Calu3 (cell line): ENCODE results near the gene EXOC6B. TPM values are rescaled to one million over a fixed set of nuclear protein-coding genes. Genes with fewer than 3 reads are reported as not detected.

Experiments
- BruUV-seq: library from RNA; stranded (reverse); fragments of 400-500 nt; replicated peaks from 2 replicates; lab custom pipeline; 2021; lab: Mats Ljungman, UMichigan
- CTCF ChIA-PET: fragments of 300-600 bp; sonication (Branson Sonifier 250); formaldehyde crosslinking; loops from one replicate; lab custom pipeline; 2022; ENCODE audit warnings: antibody characterized with exemption; lab: Charles Lee
- DNase-seq: peaks from one replicate; pipeline ENCODE4 v3.0.0; 2022
- H3K27ac Mint-ChIP-seq: one replicate; pipeline ENCODE4 v1.8.0; 2022; ENCODE audit warnings: mixed read lengths; ENCODE audit not compliant: unreplicated experiment
- H3K27me3 Mint-ChIP-seq: one replicate; pipeline ENCODE4 v1.8.0; 2022; ENCODE audit warnings: mixed read lengths; ENCODE audit not compliant: unreplicated experiment
- H3K36me3 Mint-ChIP-seq: one replicate; pipeline ENCODE4 v1.8.0; 2022; ENCODE audit warnings: mild to moderate bottlenecking, moderate library complexity, mixed read lengths; ENCODE audit not compliant: insufficient read depth, unreplicated experiment
- H3K4me1 Mint-ChIP-seq: one replicate; pipeline ENCODE4 v1.8.0; 2022; ENCODE audit warnings: mild to moderate bottlenecking, low read depth, mixed read lengths; ENCODE audit not compliant: unreplicated experiment
- H3K4me3 Mint-ChIP-seq: one replicate; pipeline ENCODE4 v1.8.0; 2022; ENCODE audit warnings: mild to moderate bottlenecking, low read depth, moderate library complexity, mixed read lengths; ENCODE audit not compliant: unreplicated experiment
- H3K9me3 Mint-ChIP-seq: one replicate; pipeline ENCODE4 v1.8.0; 2022; ENCODE audit warnings: low read depth, mixed read lengths; ENCODE audit not compliant: unreplicated experiment
- intact Hi-C: fragments of 100-400 bp; cut with micrococcal nuclease; formaldehyde crosslinking; loops from one replicate; pipeline ENCODE4 v1.10.0; 2022; ENCODE audit not compliant: unreplicated experiment
- total RNA-seq: library from RNA; stranded (reverse); gene quantifications from 2 replicates; pipeline ENCODE4 v1.2.3, GENCODE V29; 2022
- TF ChIP-seq, protein P1 (sequence below): fragments of 200-600 bp; IDR thresholded peaks from one replicate; pipeline ENCODE4 v1.8.0; 2022; ENCODE audit warnings: antibody characterized with exemption; ENCODE audit not compliant: unreplicated experiment

The EXOC6B gene
- total RNA-seq, 1 experiment from 2014 or later = 26.6 TPM

DNA sequence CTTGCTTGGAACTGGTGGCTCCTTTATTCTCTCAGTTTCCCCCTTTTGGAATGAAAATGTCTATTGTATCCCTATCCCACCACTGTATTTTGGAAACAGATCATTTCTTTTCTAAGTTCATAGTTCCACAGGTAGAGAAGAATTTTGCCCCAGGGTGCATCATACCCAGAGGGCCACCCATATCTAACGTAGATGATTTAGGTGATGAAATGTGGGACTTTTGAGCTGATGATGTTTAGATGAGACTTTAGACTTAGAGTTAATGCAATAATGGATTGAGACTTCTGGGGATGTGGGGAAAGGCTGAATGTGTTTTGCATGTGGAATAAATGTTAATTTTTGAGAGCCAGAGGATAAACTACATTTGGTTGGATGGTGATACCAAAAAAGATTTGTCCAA lies 570.3 kb downstream of the EXOC6B start:
- Mint-ChIP-seq H3K9me3 (no peaks in the 10 kb centered on the region), H3K27me3 (no peaks in the 10 kb centered on the region), H3K4me3 (no peak overlapping the region), H3K27ac (no peak overlapping the region), H3K4me1 (no peaks in the 10 kb centered on the region), H3K36me3 (no peaks in the 10 kb centered on the region)
- no TSS peak for BruUV-seq
- CTCF ChIA-PET = no interaction called here
- no peak for DNase-seq
- intact Hi-C loops = no loop called here
- TF ChIP-seq, protein P1, sequence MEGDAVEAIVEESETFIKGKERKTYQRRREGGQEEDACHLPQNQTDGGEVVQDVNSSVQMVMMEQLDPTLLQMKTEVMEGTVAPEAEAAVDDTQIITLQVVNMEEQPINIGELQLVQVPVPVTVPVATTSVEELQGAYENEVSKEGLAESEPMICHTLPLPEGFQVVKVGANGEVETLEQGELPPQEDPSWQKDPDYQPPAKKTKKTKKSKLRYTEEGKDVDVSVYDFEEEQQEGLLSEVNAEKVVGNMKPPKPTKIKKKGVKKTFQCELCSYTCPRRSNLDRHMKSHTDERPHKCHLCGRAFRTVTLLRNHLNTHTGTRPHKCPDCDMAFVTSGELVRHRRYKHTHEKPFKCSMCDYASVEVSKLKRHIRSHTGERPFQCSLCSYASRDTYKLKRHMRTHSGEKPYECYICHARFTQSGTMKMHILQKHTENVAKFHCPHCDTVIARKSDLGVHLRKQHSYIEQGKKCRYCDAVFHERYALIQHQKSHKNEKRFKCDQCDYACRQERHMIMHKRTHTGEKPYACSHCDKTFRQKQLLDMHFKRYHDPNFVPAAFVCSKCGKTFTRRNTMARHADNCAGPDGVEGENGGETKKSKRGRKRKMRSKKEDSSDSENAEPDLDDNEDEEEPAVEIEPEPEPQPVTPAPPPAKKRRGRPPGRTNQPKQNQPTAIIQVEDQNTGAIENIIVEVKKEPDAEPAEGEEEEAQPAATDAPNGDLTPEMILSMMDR = no peak

DNA sequence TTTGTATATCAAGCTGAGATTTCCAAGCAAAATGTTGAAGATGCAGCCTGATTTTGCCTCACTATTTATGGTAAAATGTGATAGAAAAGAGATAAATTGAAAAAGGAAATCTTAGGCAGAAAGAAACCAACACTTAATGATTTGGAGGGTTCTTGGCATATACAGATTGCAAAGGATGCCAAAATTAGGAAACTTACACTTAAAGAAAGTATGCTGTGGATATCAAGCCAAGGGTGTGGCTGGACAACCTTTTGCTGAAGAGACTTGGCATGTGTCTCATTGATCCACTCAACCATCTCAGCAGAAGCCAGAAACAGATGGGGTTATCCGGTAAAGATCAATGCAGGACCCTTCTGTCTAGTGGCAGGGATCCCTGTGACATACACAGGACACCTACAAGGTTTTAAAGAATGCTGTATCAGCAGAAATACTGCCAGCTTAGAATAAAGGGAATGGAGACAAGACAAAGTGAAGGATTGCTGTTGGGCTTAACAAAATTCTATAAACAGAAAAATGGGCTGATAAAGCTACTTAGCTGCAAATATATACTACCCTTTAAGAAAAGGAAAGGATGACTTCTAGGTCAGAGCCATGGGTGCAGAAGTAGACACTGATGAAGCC lies 570.9 kb downstream of the EXOC6B start:
- no peaks in the 10 kb centered on the region for H3K4me1 Mint-ChIP-seq

DNA sequence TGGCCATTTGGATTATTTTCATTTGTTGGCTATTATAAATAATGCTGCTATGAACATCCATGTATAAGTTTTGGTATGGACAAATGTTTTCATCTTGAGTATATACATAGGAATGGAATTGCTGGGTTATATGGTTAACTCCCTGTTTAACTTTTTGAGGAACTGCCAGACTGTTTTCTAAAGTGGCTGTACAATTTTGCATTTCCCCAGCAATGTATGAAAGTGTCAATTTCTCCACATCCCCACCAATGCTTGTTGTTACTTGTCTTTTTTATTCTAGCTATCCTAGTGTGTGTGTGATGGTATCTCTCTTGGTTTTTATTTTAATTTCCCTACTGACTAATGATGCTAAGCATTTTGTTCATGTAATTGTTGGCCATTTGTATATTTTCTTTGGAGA lies 587.5 kb downstream of the EXOC6B start:
- Mint-ChIP-seq H3K9me3 (no peaks in the 10 kb centered on the region), H3K27me3 (no peaks in the 10 kb centered on the region), H3K4me1 (peaks cover 13% of the 10 kb centered on the region), H3K36me3 (no peaks in the 10 kb centered on the region), H3K27ac (no peak overlapping the region), H3K4me3 (no peak overlapping the region)
- CTCF ChIA-PET = no interaction called here
- TF ChIP-seq, protein P1 = no peak
- intact Hi-C loops = no loop called here
- no TSS peak for BruUV-seq
- DNase-seq = no peak

More for the DNA sequence above, 570.9 kb downstream of the EXOC6B start:
- TF ChIP-seq, protein P1 = no peak
- intact Hi-C loops = no loop called here
- no peak for DNase-seq
- CTCF ChIA-PET = no interaction called here
- H3K9me3 Mint-ChIP-seq = no peaks in the 10 kb centered on the region
- H3K36me3 Mint-ChIP-seq = no peaks in the 10 kb centered on the region
- no peaks in the 10 kb centered on the region for H3K27me3 Mint-ChIP-seq
- BruUV-seq = no TSS peak
- H3K4me3 Mint-ChIP-seq = no peak overlapping the region
- no peak overlapping the region for H3K27ac Mint-ChIP-seq

DNA sequence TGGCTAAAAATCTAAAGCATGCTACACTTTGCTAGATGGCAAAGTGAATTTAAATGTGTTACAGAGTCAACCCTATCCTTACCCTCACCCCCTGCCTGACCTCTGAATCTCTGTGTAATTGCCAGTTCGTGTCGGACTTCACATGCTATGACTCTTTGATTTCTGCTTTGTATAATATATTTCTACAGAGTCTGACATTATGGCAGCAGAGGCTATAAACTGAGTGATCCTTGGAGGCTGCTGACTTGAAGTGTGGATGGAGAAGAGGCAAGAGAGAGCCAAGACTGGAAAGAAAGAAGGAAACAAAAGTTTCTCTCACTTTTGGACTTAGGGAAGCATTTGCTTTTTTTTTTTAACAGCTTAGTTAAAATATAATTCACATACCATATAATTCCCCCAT lies 588.3 kb downstream of the EXOC6B start:
- Mint-ChIP-seq H3K27me3 (no peaks in the 10 kb centered on the region), H3K36me3 (no peaks in the 10 kb centered on the region), H3K27ac (no peak overlapping the region), H3K9me3 (no peaks in the 10 kb centered on the region), H3K4me3 (no peak overlapping the region), H3K4me1 (peaks cover 13% of the 10 kb centered on the region)
- intact Hi-C loops = no loop called here
- no TSS peak for BruUV-seq
- no peak for DNase-seq
- TF ChIP-seq, protein P1 = no peak
- CTCF ChIA-PET = no interaction called here
